ENCODE results near the gene SHISA9.

DNA sequence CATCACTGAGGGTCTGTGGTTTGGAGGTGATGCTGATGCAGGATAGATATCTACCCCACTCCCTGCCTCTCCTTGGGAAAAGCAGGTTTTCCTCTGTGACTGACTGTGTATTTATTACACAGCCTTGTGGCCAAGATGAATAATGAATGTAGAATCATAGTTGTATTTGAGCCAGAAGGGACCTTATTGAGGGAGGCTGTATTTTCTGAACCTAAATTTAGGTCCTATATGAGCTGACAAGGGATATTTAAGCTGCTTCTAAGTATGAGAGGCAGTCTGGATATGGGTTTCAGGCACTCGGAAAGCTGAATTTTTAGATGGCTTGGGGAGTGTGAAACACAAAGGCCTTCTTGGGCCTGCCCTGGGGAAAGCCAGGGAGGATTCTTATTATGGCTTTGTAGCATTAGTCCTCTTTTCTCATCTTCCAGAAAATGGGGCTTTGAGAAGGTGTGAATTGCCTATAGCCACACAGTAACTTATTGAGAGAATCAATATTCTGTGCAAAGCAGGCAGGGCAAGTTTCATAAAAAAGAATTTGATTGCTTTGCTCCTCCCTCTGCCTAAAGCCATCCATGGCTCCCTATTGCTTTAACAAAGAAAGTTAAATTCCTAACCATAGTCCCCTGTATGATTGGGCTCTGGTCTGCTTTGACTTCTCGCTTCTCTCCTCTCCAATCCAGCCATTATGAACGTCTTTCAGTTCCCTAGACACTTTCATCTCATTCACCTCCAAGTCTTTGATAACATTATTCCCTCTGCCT lies 144.8 kb downstream of the SHISA9 start:
- no peak for TF ChIP-seq CTCF (IDR thresholded peaks at IDR 0.05; ENCODE audit: insufficient read depth, low read length)
- TF ChIP-seq, protein P1, sequence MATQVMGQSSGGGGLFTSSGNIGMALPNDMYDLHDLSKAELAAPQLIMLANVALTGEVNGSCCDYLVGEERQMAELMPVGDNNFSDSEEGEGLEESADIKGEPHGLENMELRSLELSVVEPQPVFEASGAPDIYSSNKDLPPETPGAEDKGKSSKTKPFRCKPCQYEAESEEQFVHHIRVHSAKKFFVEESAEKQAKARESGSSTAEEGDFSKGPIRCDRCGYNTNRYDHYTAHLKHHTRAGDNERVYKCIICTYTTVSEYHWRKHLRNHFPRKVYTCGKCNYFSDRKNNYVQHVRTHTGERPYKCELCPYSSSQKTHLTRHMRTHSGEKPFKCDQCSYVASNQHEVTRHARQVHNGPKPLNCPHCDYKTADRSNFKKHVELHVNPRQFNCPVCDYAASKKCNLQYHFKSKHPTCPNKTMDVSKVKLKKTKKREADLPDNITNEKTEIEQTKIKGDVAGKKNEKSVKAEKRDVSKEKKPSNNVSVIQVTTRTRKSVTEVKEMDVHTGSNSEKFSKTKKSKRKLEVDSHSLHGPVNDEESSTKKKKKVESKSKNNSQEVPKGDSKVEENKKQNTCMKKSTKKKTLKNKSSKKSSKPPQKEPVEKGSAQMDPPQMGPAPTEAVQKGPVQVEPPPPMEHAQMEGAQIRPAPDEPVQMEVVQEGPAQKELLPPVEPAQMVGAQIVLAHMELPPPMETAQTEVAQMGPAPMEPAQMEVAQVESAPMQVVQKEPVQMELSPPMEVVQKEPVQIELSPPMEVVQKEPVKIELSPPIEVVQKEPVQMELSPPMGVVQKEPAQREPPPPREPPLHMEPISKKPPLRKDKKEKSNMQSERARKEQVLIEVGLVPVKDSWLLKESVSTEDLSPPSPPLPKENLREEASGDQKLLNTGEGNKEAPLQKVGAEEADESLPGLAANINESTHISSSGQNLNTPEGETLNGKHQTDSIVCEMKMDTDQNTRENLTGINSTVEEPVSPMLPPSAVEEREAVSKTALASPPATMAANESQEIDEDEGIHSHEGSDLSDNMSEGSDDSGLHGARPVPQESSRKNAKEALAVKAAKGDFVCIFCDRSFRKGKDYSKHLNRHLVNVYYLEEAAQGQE (IDR thresholded peaks at IDR 0.05; ENCODE audit: insufficient replicate concordance, low read depth), result no peak
- no peak for TF ChIP-seq GABPA (IDR thresholded peaks at IDR 0.05; ENCODE audit: low read depth)
- TF ChIP-seq POLR2AphosphoS5 (IDR thresholded peaks at IDR 0.05; ENCODE audit: low read depth), result no peak
- TF ChIP-seq SPI1 (IDR thresholded peaks at IDR 0.05; ENCODE audit: borderline replicate concordance, low read depth), result no peak

All from HL-60 (cell line).